GM13977 (cell line): ENCODE results near the gene HMGXB4.

Source experiments
- DNase-seq: peaks from one replicate; pipeline ENCODE4 v3.0.0; 2012; ENCODE audit warnings: low spot score
- in situ Hi-C: fragments of 300-500 bp; cut with MboI; formaldehyde crosslinking; loops from one replicate; pipeline ENCODE4 v1.12.0; 2022; ENCODE audit warnings: low sequenced_read_pairs, low pct_unique_long_range_greater_than_20kb, mixed read lengths, inconsistent platforms; ENCODE audit not compliant: unreplicated experiment
- TF ChIP-seq, protein P1 (sequence below): IDR thresholded peaks from 2 replicates; pipeline ENCODE4 v1.5.1; 2012; ENCODE audit warnings: mild to moderate bottlenecking, control low read depth; ENCODE audit not compliant: insufficient read depth; ENCODE audit errors: extremely low read depth, missing control alignments

Gene HMGXB4

DNA sequence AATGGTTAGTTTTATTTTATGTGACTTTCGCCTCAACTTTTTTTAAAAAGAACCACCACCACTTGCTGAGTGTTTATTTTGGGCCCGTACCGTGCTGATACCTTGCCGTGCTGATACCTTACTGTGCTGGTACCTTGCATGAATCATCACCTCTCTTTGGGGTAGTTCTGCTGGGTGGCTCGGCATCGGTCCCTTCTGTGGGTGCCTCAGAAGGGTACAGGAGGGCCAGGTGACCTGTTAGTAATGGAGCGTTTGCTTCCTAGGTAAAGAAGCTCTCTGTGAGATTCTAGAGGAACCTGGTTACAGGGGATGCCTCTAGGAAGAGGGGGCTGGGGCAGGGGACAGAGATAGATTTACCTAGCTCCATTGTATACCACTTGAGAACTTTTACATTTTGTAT lies 59.5 kb downstream of the HMGXB4 start:
- in situ Hi-C loops, result no loop called here
- DNase-seq, result no peak
- TF ChIP-seq, protein P1, sequence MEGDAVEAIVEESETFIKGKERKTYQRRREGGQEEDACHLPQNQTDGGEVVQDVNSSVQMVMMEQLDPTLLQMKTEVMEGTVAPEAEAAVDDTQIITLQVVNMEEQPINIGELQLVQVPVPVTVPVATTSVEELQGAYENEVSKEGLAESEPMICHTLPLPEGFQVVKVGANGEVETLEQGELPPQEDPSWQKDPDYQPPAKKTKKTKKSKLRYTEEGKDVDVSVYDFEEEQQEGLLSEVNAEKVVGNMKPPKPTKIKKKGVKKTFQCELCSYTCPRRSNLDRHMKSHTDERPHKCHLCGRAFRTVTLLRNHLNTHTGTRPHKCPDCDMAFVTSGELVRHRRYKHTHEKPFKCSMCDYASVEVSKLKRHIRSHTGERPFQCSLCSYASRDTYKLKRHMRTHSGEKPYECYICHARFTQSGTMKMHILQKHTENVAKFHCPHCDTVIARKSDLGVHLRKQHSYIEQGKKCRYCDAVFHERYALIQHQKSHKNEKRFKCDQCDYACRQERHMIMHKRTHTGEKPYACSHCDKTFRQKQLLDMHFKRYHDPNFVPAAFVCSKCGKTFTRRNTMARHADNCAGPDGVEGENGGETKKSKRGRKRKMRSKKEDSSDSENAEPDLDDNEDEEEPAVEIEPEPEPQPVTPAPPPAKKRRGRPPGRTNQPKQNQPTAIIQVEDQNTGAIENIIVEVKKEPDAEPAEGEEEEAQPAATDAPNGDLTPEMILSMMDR, result no peak

DNA sequence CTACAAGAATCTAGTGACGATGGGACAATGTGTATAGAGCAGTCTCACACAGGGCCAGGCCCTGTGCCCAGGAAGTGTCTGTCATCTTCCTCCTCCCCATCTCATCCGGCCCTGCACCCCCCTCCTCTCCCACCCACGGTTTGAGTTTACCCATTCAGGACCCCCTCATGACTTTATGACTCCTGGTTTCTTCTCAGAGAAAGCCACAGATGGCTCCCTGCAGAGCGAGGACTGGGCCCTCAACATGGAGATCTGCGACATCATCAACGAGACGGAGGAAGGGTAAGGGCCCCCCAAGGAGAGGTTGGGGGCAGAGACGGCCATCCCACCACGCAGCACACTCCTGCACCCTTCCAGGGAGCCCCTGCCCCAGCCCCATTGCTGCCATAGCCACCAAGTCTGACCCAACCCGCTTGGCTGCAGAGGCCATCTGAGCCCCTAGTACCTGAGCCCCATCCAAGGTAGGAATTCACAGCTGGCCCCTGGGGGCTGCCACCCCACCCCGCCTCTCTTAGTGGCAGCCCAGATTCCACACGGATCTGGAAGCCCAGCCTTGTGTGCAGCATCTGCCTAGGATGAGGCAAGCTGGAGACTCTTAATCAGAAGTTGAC lies 60.5 kb downstream of the HMGXB4 start:
- in situ Hi-C loops, result no loop called here
- TF ChIP-seq, protein P1, result no peak
- no peak for DNase-seq

DNA sequence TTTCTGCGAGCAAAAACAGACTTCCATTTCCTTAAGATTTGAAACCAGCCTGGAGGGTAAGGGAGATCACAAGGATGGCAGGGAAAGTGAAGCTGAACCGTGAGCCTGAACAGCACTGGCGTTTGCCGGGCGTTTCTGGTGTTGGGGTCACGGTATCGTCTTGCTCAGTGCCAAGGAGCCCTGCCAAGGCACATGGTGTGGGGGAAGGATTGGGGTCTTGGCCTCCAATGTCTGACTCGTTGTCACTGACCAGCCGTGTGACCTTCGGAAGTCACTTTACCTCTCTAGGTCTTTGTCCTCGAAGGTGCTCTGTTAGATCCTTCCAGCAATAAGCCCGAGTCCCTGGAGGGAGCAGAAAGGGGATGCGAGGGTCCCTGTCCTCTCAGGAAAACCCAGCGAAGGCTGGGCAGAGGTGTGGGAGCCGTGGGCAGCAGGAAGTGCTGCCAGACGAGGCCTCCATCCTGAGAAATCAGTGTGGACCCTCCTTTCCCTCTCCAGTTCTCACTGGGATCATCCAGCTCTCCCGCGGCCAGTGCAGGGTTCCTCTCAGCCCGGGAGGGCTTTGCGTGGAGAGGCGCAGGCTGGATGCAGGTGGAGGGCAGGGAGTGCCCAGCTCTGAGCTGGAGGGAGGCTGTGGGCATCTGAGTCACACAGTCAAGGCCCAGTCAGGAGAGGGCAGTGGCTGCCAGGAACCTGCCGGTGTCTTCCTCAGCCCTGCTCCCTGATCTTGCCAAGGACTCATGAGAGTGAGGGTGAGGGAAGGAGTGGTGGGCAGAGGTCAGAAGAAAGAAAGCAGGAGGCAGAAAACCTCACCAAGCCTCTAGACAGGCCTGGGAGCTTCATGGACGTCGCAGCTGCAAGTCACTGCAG lies 61.3 kb downstream of the HMGXB4 start:
- in situ Hi-C loops, result no loop called here
- DNase-seq, result no peak
- TF ChIP-seq, protein P1, result no peak

DNA sequence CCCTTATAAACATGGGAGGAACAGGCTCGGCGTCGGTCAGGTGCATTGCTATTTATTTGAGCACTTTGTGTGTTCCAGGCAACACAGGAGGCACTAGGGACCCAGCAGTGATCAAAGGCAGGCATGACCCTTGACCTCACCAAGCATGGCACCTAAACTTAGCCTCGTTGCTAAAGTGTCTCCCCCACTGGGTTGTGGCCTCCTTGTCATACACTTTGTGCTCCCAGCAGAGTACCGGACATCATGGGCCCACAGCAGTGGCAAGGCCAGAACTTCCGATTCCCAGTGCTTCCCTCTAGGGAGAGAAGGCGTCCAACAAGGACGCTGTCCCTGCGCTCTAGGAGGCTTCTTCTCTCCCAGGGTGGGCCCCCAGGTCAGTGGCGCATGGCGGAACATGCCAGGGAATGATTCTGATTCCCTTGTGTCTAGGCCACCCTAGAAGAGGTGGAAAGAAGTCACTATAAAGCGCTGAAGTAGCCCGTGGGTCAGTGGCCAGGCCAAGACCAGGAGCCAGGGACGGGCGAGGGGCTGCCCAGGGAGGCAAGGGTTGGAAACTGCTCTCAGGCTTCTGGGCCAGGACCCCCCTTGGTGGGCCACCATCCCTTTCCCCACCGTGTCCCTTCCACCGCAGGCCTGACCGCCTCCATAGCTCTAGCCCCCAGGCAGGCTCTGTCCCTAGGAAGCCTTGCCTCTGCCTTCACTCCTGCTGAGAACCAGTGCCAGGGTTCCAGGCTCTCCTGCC lies 62.1 kb downstream of the HMGXB4 start:
- in situ Hi-C loops, result no loop called here
- DNase-seq, result no peak
- TF ChIP-seq, protein P1, result no peak

DNA sequence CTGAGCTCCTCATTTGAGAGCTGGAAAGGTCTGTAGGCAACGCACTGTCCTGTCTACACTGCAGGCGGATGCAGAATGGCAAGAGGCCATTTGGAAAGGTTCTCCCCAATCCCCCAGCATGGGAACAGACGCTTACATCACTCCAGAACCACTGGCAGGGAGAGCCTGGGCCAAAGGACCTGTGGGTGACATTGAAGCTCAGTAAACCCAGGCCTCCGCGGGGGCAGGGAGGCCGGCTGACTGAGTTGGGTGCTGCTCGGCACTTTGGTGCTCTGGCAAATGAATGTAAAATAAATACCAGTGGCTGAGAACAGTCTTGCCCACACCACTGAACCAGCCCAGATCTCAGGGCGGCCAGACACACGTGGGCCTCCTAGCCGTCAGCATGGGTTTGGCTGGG lies 64.8 kb downstream of the HMGXB4 start:
- in situ Hi-C loops, result no loop called here
- DNase-seq, result no peak
- TF ChIP-seq, protein P1, result no peak

DNA sequence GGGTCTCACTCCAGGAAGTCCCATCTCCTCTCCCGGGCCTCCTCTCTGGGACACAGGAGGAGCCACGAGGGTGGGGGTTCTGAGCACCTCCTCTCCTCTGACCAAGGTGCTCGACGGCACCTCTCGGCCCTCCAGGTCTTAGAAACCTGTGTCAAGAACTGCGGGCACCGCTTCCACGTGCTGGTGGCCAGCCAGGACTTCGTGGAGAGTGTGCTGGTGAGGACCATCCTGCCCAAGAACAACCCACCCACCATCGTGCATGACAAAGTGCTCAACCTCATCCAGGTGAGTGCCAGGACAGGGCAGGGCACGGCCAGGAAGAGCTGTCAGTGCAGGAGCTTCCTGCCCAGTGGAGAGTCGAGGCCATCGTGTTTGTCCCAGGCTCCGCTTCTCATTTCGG lies 65.6 kb downstream of the HMGXB4 start:
- in situ Hi-C loops, result no loop called here
- TF ChIP-seq, protein P1, result no peak
- no peak for DNase-seq
